ENCODE data around the gene EYS.

EYS gene

DNA sequence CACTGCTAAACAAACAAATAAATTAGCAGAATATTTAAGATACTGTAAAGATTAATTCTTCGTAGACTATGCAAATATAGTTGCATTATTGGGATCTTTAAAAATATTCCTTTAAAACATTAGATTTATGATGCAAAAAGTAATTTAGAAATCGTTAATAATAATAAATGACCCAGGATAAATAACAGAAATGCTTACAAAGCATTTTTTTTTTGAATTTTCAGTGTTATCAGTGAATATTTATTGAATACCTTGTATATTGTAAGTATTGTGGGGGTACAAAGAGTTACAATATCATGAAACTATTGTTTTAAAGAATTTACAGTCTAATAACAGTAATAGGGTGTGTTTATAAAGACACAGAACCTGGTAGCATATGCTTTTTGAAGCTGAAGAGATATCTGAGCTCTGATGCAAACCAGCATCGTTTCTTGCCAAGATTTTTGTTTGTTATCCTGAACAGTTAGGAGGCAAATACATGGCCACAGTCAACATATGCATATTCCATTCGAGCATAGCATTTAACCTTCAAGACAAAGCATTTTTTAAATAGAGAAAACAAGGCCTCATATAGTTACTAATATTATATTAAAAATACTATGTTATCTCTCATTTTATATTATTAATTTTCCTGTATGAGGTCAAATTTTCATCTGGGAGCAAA is 1584.2 kb downstream of the EYS start:
- no peak for DNase-seq (ENCODE audit: low read depth)

- DNase-seq (ENCODE audit: low read depth) = no peak
Observed at GRCh38 chr6:64121011-64121565, 1585.9 kb downstream of the EYS start.

DNA sequence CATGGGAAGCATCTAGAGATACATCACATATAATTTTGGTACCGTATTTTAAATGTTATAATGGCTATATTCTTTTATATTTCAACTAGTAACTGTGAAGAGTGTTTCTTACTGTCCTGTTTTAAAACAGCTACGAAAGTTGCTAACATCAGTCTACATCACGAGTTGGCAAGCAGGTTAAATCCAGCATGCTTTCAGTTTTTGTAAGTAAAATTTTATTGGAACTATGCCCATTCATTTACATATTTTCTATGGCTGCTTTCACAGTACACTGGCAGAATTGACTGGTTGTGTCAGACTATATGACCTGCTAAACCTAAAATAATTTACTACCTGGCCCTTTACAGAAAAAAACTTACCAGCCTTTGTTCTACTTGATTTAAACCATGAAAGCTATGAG is 1593.3 kb downstream of the EYS start:
- DNase-seq (ENCODE audit: low read depth) = no peak

DNA sequence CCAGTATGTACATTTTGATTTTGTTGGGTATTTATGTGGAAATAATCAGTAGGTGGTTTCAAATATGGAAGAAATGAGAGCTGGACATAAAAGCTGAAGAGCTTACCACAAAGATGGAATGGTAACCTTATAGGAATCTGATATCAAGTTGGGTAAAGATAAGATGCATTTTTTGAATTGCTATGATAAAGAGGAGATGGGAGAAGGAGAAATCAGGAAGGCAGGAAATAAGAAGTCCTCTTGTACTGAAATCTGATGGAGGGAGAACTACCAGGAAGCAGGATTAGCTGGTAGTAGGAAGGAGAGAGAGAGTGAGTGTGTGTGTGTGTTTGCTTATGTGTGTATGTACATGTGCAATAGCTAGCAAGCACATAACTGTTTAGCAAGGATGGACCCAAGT is 1603.0 kb downstream of the EYS start:
- no peak for DNase-seq (ENCODE audit: low read depth)

DNA sequence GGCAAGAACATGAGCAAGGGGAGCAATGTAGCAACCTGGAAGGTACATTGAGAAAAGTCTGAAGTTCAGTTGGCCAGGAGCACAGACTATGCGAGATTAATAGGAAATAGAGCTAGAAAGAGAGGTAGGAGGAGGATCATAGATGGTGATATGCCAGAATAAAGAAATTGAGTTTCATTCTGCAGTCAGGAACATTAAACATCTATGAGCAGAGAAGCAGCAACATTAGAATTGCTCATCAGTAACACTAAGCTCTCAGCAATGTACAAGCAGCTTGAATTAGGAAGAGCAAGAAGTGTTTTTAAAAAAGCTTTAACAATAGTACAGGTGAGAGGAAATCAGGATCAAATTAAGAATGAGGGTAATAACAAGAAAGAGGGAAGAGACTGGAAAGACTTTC is 1603.5 kb downstream of the EYS start:
- DNase-seq (ENCODE audit: low read depth) = no peak

DNA sequence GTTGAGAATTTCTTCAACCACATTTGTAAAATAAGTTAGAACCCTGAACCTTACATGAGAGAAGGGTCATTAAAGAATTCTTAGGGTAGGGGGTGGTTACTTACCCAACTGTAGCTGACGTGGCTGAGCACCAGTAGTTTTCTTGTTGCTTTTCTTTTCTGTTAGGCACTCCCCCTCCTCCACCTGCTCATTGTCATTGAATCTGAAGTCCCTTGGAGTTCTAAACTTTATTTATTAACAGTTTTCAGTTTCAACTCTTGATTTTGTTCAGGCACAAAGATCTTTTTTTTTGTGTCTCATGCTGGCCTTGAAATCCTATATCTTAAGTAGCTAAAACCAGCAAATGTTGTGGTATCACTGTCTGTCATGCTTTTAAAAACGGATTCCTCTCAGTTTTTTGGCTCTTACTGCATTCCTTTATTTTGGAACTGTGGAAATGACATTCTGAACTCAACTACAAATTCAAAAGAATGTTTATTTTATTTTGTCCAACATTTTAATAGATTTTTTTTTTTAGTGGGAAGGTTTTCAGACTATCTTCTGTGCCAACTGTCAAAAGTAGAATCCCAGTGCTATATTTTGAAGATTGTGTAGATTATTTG is 1606.2 kb downstream of the EYS start:
- DNase-seq (ENCODE audit: low read depth) = no peak

DNA sequence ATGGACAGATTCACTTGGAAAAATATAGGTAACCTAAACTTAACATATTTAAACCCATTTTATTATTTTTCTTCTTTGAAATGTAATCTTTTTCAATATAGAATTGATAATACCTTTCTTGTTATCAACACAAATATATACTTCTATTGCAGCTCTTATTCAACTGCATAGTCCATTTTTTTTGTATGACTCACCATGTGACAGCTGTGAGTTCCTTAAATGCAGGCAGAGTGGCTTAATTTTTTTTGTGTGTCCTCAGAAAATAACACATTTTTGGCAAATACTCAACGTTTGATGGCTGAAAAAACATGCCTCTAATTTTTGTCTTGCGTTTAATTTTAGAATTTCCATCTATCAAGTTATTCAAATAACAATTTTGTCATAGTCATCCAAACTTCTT is 1616.7 kb downstream of the EYS start:
- no peak for DNase-seq (ENCODE audit: low read depth)

- DNase-seq (ENCODE audit: low read depth) = no peak
Observed at GRCh38 chr6:64085126-64085525, 1621.9 kb downstream of the EYS start.

- DNase-seq (ENCODE audit: low read depth) = no peak
Observed at GRCh38 chr6:64084185-64084663, 1622.8 kb downstream of the EYS start.

GRCh38 chr6:64083261-64083660 is 1623.8 kb downstream of the EYS start:
- no peak for DNase-seq (ENCODE audit: low read depth)

GRCh38 chr6:64081453-64081852 is 1625.6 kb downstream of the EYS start:
- DNase-seq (ENCODE audit: low read depth) = no peak

GRCh38 chr6:64074981-64075380 is 1632.0 kb downstream of the EYS start:
- DNase-seq (ENCODE audit: low read depth) = no peak

- no peak for DNase-seq (ENCODE audit: low read depth)
Observed at GRCh38 chr6:64072686-64073085, 1634.3 kb downstream of the EYS start.

GRCh38 chr6:64064919-64065318 is 1642.1 kb downstream of the EYS start:
- DNase-seq (ENCODE audit: low read depth) = no peak

DNA sequence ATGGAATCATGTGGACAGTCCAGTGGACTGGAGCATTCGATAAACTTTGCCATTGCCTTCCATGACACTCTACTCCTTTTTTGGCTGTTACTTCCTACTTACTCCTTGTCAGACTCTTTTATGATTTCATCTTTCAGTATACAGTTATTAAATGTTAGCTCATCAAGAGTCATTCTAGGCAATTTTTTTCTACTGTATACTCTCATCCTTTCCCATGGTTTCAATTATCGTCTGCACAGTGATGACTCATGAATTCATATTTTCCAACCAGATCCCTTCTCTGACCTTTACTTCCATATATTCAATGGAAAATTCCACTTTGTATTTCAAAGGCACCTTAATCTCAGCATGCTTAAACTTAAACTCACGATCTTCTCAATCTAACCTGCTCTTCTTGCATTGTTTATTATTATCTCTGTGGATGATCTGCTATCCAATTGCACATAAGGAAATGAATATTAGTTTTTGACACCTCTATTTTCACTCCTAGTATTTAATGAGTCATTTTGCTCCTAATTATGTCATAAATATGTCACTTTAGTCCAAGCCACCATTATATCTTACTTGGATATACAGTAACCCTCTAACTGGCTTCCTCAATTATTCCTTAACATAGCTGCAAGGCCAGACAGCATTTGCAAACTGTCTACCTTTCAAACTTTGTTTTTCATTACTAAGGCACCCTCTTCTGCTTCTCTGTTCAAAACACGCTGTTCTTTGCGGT is 1643.9 kb downstream of the EYS start:
- DNase-seq (ENCODE audit: low read depth) = no peak

DNA sequence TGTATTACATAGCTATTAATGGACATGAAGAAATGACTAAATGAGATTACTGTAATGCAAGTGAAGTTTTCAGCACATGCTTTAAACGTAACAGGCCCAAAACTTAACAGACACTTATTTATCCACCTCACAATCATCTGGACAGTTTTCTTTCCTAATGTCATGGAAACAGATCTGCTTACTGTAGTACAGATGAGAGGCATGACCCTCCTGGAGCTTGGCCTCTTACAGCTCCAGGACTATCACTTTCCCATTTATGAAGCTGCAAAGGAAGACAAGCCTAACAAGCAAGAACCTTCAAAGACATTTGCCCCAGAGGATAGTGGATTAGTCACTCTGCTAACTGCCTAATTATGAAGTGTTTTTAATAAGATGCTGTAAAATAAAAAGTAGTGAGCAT is 1652.2 kb downstream of the EYS start:
- DNase-seq (ENCODE audit: low read depth) = no peak

GRCh38 chr6:64050590-64050989 is 1656.4 kb downstream of the EYS start:
- DNase-seq (ENCODE audit: low read depth) = no peak

DNA sequence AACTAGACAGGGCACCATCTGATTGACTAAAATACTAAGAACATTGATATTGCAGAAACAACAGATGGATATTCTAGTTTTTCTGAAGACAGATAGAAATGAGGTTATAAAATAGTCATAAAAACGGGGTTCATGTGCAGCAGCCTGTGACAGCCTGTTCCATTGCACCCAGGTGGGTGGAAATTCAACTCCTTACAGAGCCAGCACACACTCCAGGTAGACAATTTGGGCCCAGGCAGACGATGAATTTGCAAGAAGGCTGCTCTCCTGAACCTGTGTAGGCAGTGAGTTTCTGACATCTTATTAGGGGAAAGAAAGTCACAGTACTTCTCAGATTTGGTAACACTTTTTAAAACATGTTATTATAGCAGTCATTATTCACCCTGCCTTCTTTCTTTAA is 1657.3 kb downstream of the EYS start:
- no peak for DNase-seq (ENCODE audit: low read depth)

DNA sequence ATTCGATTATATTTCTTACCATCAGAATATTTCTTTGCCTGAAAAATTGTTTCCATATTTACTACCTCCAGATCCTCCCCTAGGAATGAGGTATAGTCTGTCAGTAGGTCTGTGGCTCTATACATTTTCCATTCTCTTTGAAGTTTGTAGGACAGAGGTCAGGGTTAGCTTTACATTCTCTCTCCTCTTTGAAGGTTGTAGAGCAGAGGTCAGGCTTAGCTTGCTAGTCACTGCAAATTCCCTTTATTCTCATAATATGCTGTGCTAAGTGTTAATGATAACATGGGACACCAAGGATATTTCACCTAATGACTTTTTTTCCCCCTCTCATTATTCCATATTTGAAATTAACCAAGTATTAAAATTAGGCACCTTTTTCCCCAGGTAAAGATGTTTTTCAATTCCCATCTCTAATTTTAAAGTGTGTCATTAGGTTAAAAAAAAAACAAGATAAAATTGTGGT is 1660.2 kb downstream of the EYS start:
- DNase-seq (ENCODE audit: low read depth) = no peak

DNA sequence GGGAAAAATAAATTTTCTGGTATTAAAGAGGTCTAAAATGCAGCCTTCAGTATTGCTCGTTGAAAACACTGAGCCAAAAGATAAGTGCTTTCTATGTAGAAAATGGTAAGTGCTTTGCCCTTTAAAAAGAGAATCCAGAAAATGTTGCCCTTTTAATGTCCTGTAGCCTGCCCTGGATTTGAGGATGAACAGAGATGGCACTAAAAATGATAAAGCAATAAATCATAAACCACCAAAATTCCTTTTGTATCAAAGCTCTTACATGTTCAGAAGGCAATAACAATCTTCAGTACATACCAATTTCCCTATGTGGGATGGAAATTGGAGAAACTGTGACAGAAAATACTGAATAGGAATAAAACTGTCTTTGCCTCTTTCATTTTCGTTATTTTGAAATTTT is 1665.7 kb downstream of the EYS start:
- no peak for DNase-seq (ENCODE audit: low read depth)

GRCh38 chr6:64040113-64040512 is 1666.9 kb downstream of the EYS start:
- DNase-seq (ENCODE audit: low read depth) = no peak

DNA sequence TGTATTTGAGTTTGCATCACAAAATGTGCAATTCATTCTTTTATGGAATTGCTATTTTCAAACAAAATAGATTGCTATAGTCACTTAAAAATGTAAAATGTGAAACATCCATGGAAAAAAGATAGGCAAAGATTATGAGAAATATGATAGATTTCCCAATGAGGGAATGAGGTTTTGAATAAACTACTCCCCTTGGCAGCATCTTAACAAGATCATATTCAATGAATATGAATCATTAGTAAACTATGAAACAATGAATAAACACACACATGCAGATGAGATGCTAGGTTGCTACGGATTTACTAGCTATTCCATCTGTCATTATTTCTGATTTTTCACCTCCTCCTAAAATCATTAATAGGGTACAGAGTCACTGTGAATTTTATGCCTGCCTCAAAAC is 1669.6 kb downstream of the EYS start:
- DNase-seq (ENCODE audit: low read depth) = no peak

All from activated T-helper 1 cell treated with Interleukin-2 at 50 U/mL for 16 hours (primary cell).